Common myeloid progenitor, CD34-positive (primary cell): ENCODE data around the gene ADIPOQ.
"Not testable (repeated sequence)": the region's sequence is repeated elsewhere in the genome, so short reads cannot be mapped to it uniquely, and the experiment has no call there.

Experiments used
- CTCF ChIA-PET: fragments of 350-600 bp; sonication (Branson Sonifier 250); formaldehyde crosslinking; loops from one replicate; lab custom pipeline; 2021; ENCODE audit warnings: antibody characterized with exemption; lab: Charles Lee
- POLR2A ChIA-PET: fragments of 350-600 bp; sonication (Branson Sonifier 250); formaldehyde crosslinking; loops from one replicate; lab custom pipeline; 2021; ENCODE audit warnings: antibody characterized with exemption; lab: Charles Lee
- DNase-seq, 3 donors: peaks; one replicate each; pipeline versions ENCODE4 v3.0.0 to v3.0.0-alpha.2; 2013
- H3K27ac ChIP-seq, 2 experiments: 1 replicate in 1 of 2; 2 replicates in 1 of 2; pipeline ENCODE4 v1.7.0; 2013; ENCODE audit warnings: inconsistent platforms in 2 of 2, low read length in 2 of 2, mild to moderate bottlenecking in 2 of 2, low read depth in 1 of 2, moderate library complexity in 1 of 2; ENCODE audit not compliant: severe bottlenecking in 2 of 2, insufficient read depth in 1 of 2, poor library complexity in 1 of 2
- H3K27me3 ChIP-seq, 5 experiments: replicated peaks in 2 of 5; 1 replicate in 3 of 5; 2 replicates in 2 of 5; pipeline versions ENCODE4 v1.6.1 to v1.7.0; 2013; ENCODE audit warnings: low read length in 4 of 5, mild to moderate bottlenecking in 2 of 5, moderate library complexity in 2 of 5, inconsistent platforms in 1 of 5; ENCODE audit not compliant: insufficient read depth in 5 of 5, control insufficient read depth in 4 of 5
- H3K36me3 ChIP-seq, 4 experiments: 1 replicate in 2 of 4; 2 replicates in 2 of 4; pipeline versions ENCODE4 v1.6.1 to v1.7.0; 2013; ENCODE audit warnings: low read length in 3 of 4, control low read depth in 1 of 4, mild to moderate bottlenecking in 1 of 4; ENCODE audit not compliant: control insufficient read depth in 4 of 4, insufficient read depth in 4 of 4
- H3K4me1 ChIP-seq, 4 experiments: 1 replicate in 3 of 4; 2 replicates in 1 of 4; pipeline versions ENCODE4 v1.6.1 to v1.7.1; 2013; ENCODE audit warnings: low read length in 3 of 4, mild to moderate bottlenecking in 3 of 4, control low read depth in 1 of 4, inconsistent platforms in 1 of 4, moderate library complexity in 1 of 4; ENCODE audit not compliant: control insufficient read depth in 4 of 4, insufficient read depth in 4 of 4; ENCODE audit errors: control extremely low read depth in 1 of 4
- H3K4me3 ChIP-seq, 7 experiments: 1 replicate in 4 of 7; 2 replicates in 3 of 7; pipeline versions ENCODE4 v1.5.1 to v1.7.0; 2013; ENCODE audit warnings: mild to moderate bottlenecking in 7 of 7, low read length in 6 of 7, moderate library complexity in 6 of 7, inconsistent platforms in 2 of 7, low read depth in 2 of 7, control low read depth in 1 of 7; ENCODE audit not compliant: insufficient read depth in 4 of 7, control insufficient read depth in 1 of 7; ENCODE audit errors: extremely low read depth in 1 of 7
- H3K9me3 ChIP-seq, 5 experiments: 1 replicate in 4 of 5; 2 replicates in 1 of 5; pipeline versions ENCODE4 v1.6.1 to v1.7.1; 2013; ENCODE audit warnings: low read length in 4 of 5, mild to moderate bottlenecking in 2 of 5, inconsistent platforms in 1 of 5, low read depth in 1 of 5, moderate library complexity in 1 of 5; ENCODE audit not compliant: control insufficient read depth in 4 of 5, insufficient read depth in 2 of 5; ENCODE audit errors: control extremely low read depth in 1 of 5
- WGBS: methylation state at CpG from one replicate; pipeline ENCODE4 v1.1.5; 2013; ENCODE audit not compliant: insufficient coverage; 5-methylcytosine and 5-hydroxymethylcytosine counted together

Gene ADIPOQ

DNA sequence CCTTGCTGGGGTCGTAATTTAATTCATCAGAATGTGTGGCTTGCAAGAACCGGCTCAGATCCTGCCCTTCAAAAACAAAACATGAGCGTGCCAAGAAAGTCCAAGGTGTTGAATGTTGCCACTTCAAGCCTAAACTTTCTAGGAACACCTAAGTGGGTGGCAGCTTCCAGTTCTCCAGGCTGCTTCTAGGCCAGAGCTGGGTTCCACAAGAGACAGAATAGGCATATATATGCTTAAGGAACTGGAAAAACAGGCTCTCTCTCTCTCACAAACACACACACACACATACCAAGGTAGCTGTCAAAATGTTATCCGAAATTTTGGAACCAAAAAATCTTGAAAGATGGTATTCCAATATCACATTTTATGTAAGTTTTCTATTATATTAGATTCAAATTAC lies 890 bp upstream of the ADIPOQ start:
- no peak overlapping the region for H3K4me3 ChIP-seq
- no peaks in the 10 kb centered on the region for H3K4me1 ChIP-seq
- no peak for DNase-seq
- no peaks in the 10 kb centered on the region for H3K27me3 ChIP-seq
- H3K27ac ChIP-seq: no peak overlapping the region
- ChIA-PET CTCF (no interaction called here), POLR2A (no interaction called here)
- no peaks in the 10 kb centered on the region for H3K9me3 ChIP-seq
- H3K36me3 ChIP-seq: no peaks in the 10 kb centered on the region
- WGBS: 96% methylated on average over 3 of the region's 4 CpGs

DNA sequence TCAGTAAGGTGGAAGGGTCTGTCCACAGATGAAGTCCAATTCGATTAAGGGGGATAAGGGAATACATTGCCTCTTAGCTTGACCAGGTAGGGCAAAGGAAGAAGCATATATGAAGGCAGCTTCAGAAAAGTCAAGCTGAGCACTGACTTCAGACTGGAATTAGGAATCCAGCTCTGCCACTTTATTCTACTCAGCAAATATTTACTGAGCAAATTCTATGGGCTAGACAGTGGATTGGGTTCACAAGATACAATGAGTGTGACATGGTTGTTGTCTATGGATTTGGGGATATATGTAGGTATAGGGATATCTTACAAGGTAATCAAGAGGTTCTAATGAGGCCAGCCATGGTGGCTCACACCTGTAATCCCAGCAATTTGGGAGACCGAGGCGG lies 526 bp downstream of the ADIPOQ start:
- Histone ChIP-seq H3K4me1 (no peaks in the 10 kb centered on the region), H3K27ac (no peak overlapping the region), H3K27me3 (no peaks in the 10 kb centered on the region), H3K36me3 (no peaks in the 10 kb centered on the region), H3K4me3 (no peak overlapping the region), H3K9me3 (no peaks in the 10 kb centered on the region)
- ChIA-PET CTCF (interaction anchor here (1.0 to 1.1 kb wide), 2 partner anchors 88 to 263 kb away, joined by 3 read pairs; no protein-coding TSS in a partner anchor), POLR2A (no interaction called here)
- no peak for DNase-seq
- 94% methylated on average over 3 of the region's 3 CpGs for WGBS

DNA sequence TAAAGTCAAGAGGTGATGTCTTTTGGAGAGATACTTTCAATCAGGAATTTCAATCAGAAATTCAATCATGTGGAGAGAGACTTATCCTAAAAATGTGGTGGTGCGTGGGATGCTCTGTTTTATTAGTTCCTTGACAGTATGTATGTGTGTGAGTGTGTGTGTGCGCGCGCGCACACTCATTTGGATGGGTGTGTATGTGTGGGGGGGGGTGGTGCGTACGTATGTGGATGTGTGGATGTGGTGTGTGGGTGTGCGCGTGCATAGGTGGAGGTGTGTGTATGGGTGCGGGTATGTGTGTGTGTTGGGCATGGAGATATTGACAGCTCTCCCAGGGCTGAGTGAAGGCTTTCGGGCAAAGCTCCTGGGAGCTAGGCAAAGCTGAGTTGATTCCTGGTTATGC lies 2.4 kb downstream of the ADIPOQ start:
- Histone ChIP-seq H3K4me1 (no peaks in the 10 kb centered on the region), H3K27ac (no peak overlapping the region), H3K36me3 (no peaks in the 10 kb centered on the region), H3K4me3 (no peak overlapping the region), H3K9me3 (no peaks in the 10 kb centered on the region), H3K27me3 (no peaks in the 10 kb centered on the region)
- POLR2A ChIA-PET: interaction anchor here (0.6 kb wide), 1 partner anchor 139 kb away, joined by 3 read pairs; no protein-coding TSS in a partner anchor
- WGBS: 84% methylated on average over 5 of the region's 11 CpGs
- CTCF ChIA-PET: interaction anchor here (0.7 kb wide), 2 partner anchors 266 to 518 kb away, joined by 3 read pairs; no protein-coding TSS in a partner anchor
- no peak for DNase-seq

GRCh38 chr3:186845756-186846155 lies 3.2 kb downstream of the ADIPOQ start:
- no peak for DNase-seq
- ChIA-PET CTCF (interaction anchor here (0.5 to 1.0 kb wide), 3 partner anchors 11 to 266 kb away, joined by 3 read pairs; no protein-coding TSS in a partner anchor), POLR2A (no interaction called here)
- no peaks in the 10 kb centered on the region for H3K4me1 ChIP-seq
- no peaks in the 10 kb centered on the region for H3K9me3 ChIP-seq
- no peak overlapping the region for H3K27ac ChIP-seq
- no peaks in the 10 kb centered on the region for H3K36me3 ChIP-seq
- H3K27me3 ChIP-seq: no peaks in the 10 kb centered on the region
- WGBS: 66% methylated on average over 6 of the region's 10 CpGs
- no peak overlapping the region for H3K4me3 ChIP-seq

GRCh38 chr3:186847437-186847836 lies 4.9 kb downstream of the ADIPOQ start:
- Histone ChIP-seq H3K4me1 (no peaks in the 10 kb centered on the region), H3K4me3 (no peak overlapping the region), H3K9me3 (no peaks in the 10 kb centered on the region), H3K36me3 (no peaks in the 10 kb centered on the region), H3K27me3 (no peaks in the 10 kb centered on the region), H3K27ac (no peak overlapping the region)
- 100% methylated on average over 1 of the region's 2 CpGs for whole genome bisulfite sequencing
- POLR2A ChIA-PET: no interaction called here
- CTCF ChIA-PET: interaction anchor here (0.6 to 6.9 kb wide), 6 partner anchors 19 to 317 kb away, joined by 3 to 63 read pairs (median 14); partner anchors contain the start of gene ST6GAL1
- no peak for DNase-seq

DNA sequence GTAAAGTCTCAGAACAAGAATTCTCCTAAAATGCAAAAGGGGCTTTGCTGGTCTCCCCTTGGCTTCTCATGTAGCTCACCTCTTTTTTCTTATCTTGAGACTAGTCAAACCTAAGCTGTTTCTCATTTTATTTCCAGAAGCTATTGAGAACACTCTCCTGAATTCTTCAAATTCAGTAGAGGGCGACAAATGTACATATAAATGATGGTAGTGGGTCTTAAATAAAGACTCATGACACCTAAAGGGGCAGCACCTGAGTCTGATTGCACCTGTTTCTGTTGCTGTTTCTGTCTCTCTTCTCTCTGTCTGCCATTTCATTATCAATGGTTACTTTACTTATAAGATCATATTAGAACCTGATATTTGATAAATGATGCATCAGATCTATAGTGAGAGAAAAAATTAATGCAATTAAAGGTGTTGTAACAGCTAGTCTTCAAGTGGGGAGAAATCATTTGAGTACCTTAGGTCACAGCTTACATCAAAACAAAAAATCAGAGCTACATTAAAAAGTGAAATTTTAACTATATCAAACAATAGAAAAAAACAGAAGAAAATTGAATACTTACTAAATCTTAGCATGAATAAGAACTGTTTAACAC lies 7.0 kb downstream of the ADIPOQ start:
- H3K9me3 ChIP-seq: no peaks in the 10 kb centered on the region
- DNase-seq: peak; percentile 63 to 76 (median 72)
- ChIA-PET CTCF (interaction anchor here (0.6 to 6.9 kb wide), 45 partner anchors 10 to 1223 kb away, joined by 3 to 63 read pairs (median 4); partner anchors contain the start of genes RPL39L and ST6GAL1), POLR2A (interaction anchor here (0.7 to 1.7 kb wide), 4 partner anchors 80 to 1233 kb away, joined by 3 to 6 read pairs (median 3); partner anchors contain the start of gene ST6GAL1)
- no peak overlapping the region for H3K27ac ChIP-seq
- H3K36me3 ChIP-seq: no peaks in the 10 kb centered on the region
- H3K4me3 ChIP-seq: no peak overlapping the region
- no CpG with 5 or more reads among the region's 1 CpG for whole genome bisulfite sequencing
- H3K27me3 ChIP-seq: no peaks in the 10 kb centered on the region
- peaks cover 0 to 4% (median 0%) of the 10 kb centered on the region in 4 experiments for H3K4me1 ChIP-seq

DNA sequence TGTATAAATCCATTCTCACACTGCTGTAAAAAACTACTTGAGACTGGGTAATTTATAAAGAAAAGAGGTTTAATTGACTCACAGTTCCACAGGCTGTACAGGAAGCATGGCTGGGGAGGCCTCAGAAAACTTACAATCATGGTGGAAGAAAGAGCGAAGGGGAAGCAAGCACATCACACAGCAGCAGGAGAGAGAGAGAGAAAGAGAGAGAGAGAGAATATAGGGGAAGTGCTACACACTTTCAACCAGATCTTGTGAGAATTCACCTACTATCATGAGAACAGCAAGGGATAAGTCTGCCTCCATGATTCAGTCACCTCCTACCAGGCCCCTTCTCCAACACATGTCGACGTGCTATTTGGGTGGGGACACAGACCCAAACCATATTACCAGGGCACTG lies 9.3 kb downstream of the ADIPOQ start:
- ChIA-PET CTCF (interaction anchor here (1.6 to 6.9 kb wide), 2 partner anchors 80 to 263 kb away, joined by 5 to 63 read pairs; partner anchors contain the start of gene ST6GAL1), POLR2A (interaction anchor here (0.6 kb wide), 1 partner anchor 69 kb away, joined by 3 read pairs; no protein-coding TSS in a partner anchor)
- not testable (repeated sequence) for H3K4me1 ChIP-seq, H3K27ac ChIP-seq, H3K4me3 ChIP-seq, H3K36me3 ChIP-seq, H3K9me3 ChIP-seq, H3K27me3 ChIP-seq
- peak in 1 of 3 donors; percentile 44 for DNase-seq
- no CpG with 5 or more reads among the region's 3 CpGs for WGBS
